Measurements from ENCODE around the gene ZNF614. TPM values are rescaled to one million over a fixed set of nuclear protein-coding genes. Genes with fewer than 3 reads are reported as not detected.
"Not testable (repeated sequence)": the region's sequence is repeated elsewhere in the genome, so short reads cannot be mapped to it uniquely, and the experiment has no call there.

Gene ZNF614
- total and polyA plus RNA-seq, 5 donors, result 4.0 to 10.5 (median 7.7) TPM

- 2% methylated on average over 33 of the region's 33 CpGs for WGBS
- peak within 1 kb of the TSS; percentile 99 for H3K4me3 ChIP-seq (ENCODE audit: low read length)
- DNase-seq, result peak; percentile 93 to 96 (median 94)
- peak within 1 kb of the TSS; percentile 82 for H3K27ac ChIP-seq (ENCODE audit: low read length)
- intact Hi-C loops (cut with DNase I), result loop anchor here in 2 of 4 donors (10.0 kb wide), 2 partner anchors 62 to 82 kb away; partner anchors contain the start of genes ZNF613 (in 1 of the 2) and ZNF649 (in 1 of the 2)
- H3K4me1 ChIP-seq (ENCODE audit: control insufficient read depth, insufficient read depth, low read length), result peaks cover 4% of the 10 kb centered on the region
- no peaks in the 10 kb centered on the region for H3K9me3 ChIP-seq (ENCODE audit: control insufficient read depth, low read length)
- ATAC-seq, result peak; percentile 98 to 99
- no peaks in the 10 kb centered on the region for H3K27me3 ChIP-seq (ENCODE audit: control insufficient read depth, insufficient read depth)
Measured at GRCh38 chr19:51986309-51987291, 41.6 kb downstream of the ZNF614 start, which contains the start of gene ZNF350. ZNF350 (minus strand) TSS chr19:51986840; CDS start chr19:51974360, 12,480 bp downstream.

GRCh38 chr19:51983361-51983760, 44.8 kb downstream of the ZNF614 start:
- ATAC-seq (no peak), DNase-seq (no peak)
- no peak overlapping the region for H3K27ac ChIP-seq (ENCODE audit: low read length)
- H3K9me3 ChIP-seq (ENCODE audit: control insufficient read depth, low read length), result no peaks in the 10 kb centered on the region
- intact Hi-C loops (cut with DNase I), result loop anchor here in 2 of 4 donors (10.0 kb wide), 2 partner anchors 59 to 79 kb away; partner anchors contain the start of genes ZNF613 (in 1 of the 2) and ZNF649 (in 1 of the 2)
- WGBS, result 86% methylated on average over 4 of the region's 4 CpGs
- no peaks in the 10 kb centered on the region for H3K27me3 ChIP-seq (ENCODE audit: control insufficient read depth, insufficient read depth)
- H3K4me1 ChIP-seq (ENCODE audit: control insufficient read depth, insufficient read depth, low read length), result peaks cover 4% of the 10 kb centered on the region
- no peak overlapping the region for H3K4me3 ChIP-seq (ENCODE audit: low read length)

GRCh38 chr19:51980926-51981325, 47.3 kb downstream of the ZNF614 start:
- not testable (repeated sequence) for H3K27ac ChIP-seq (ENCODE audit: low read length); DNase-seq; H3K27me3 ChIP-seq (ENCODE audit: control insufficient read depth, insufficient read depth); H3K9me3 ChIP-seq (ENCODE audit: control insufficient read depth, low read length); ATAC-seq; H3K4me1 ChIP-seq (ENCODE audit: control insufficient read depth, insufficient read depth, low read length); H3K4me3 ChIP-seq (ENCODE audit: low read length)
- intact Hi-C loops (cut with DNase I), result loop anchor here in 2 of 4 donors (10.0 kb wide), 2 partner anchors 56 to 76 kb away; partner anchors contain the start of genes ZNF613 (in 1 of the 2) and ZNF649 (in 1 of the 2)
- WGBS, result 91% methylated on average over 6 of the region's 6 CpGs

- DNase-seq, result no peak
- ATAC-seq, result no peak
- H3K4me3 ChIP-seq (ENCODE audit: low read length), result no peak overlapping the region
- H3K4me1 ChIP-seq (ENCODE audit: control insufficient read depth, insufficient read depth, low read length), result no peaks in the 10 kb centered on the region
- H3K27ac ChIP-seq (ENCODE audit: low read length), result no peak overlapping the region
- H3K27me3 ChIP-seq (ENCODE audit: control insufficient read depth, insufficient read depth), result no peaks in the 10 kb centered on the region
- WGBS, result 92% methylated on average over 6 of the region's 6 CpGs
- intact Hi-C loops (cut with DNase I), result loop anchor here in 2 of 4 donors (10.0 kb wide), 2 partner anchors 55 to 75 kb away; partner anchors contain the start of genes ZNF613 (in 1 of the 2) and ZNF649 (in 1 of the 2)
- peaks cover 2% of the 10 kb centered on the region for H3K9me3 ChIP-seq (ENCODE audit: control insufficient read depth, low read length)
Measured at GRCh38 chr19:51980116-51980736, 48.0 kb downstream of the ZNF614 start.

GRCh38 chr19:51978882-51979281, 49.3 kb downstream of the ZNF614 start:
- WGBS, result 95% methylated on average over 4 of the region's 4 CpGs

GRCh38 chr19:51977346-51977745, 50.8 kb downstream of the ZNF614 start:
- no peaks in the 10 kb centered on the region for H3K4me1 ChIP-seq (ENCODE audit: control insufficient read depth, insufficient read depth, low read length)
- no peak for ATAC-seq
- no peak overlapping the region for H3K4me3 ChIP-seq (ENCODE audit: low read length)
- H3K27me3 ChIP-seq (ENCODE audit: control insufficient read depth, insufficient read depth), result no peaks in the 10 kb centered on the region
- intact Hi-C loops (cut with DNase I), result no loop called here
- peaks cover 10% of the 10 kb centered on the region for H3K9me3 ChIP-seq (ENCODE audit: control insufficient read depth, low read length)
- no peak overlapping the region for H3K27ac ChIP-seq (ENCODE audit: low read length)
- 65% methylated on average over 7 of the region's 7 CpGs for WGBS
- DNase-seq, result no peak

More at GRCh38 chr19:51978882-51979281, 49.3 kb downstream of the ZNF614 start:
- intact Hi-C loops (cut with DNase I), result no loop called here
- no peaks in the 10 kb centered on the region for H3K4me1 ChIP-seq (ENCODE audit: control insufficient read depth, insufficient read depth, low read length)
- DNase-seq (no peak), ATAC-seq (no peak)
- no peaks in the 10 kb centered on the region for H3K27me3 ChIP-seq (ENCODE audit: control insufficient read depth, insufficient read depth)
- H3K27ac ChIP-seq (ENCODE audit: low read length), result no peak overlapping the region
- no peak overlapping the region for H3K4me3 ChIP-seq (ENCODE audit: low read length)
- peaks cover 6% of the 10 kb centered on the region for H3K9me3 ChIP-seq (ENCODE audit: control insufficient read depth, low read length)

GRCh38 chr19:51976852-51977251, 51.3 kb downstream of the ZNF614 start:
- DNase-seq, result no peak
- H3K9me3 ChIP-seq (ENCODE audit: control insufficient read depth, low read length), result peaks cover 12% of the 10 kb centered on the region
- no peak for ATAC-seq
- no peaks in the 10 kb centered on the region for H3K4me1 ChIP-seq (ENCODE audit: control insufficient read depth, insufficient read depth, low read length)
- H3K4me3 ChIP-seq (ENCODE audit: low read length), result no peak overlapping the region
- intact Hi-C loops (cut with DNase I), result no loop called here
- H3K27ac ChIP-seq (ENCODE audit: low read length), result no peak overlapping the region
- WGBS, result 83% methylated on average over 3 of the region's 3 CpGs
- no peaks in the 10 kb centered on the region for H3K27me3 ChIP-seq (ENCODE audit: control insufficient read depth, insufficient read depth)

GRCh38 chr19:51975787-51976186, 52.4 kb downstream of the ZNF614 start:
- H3K4me1 ChIP-seq (ENCODE audit: control insufficient read depth, insufficient read depth, low read length); H3K27ac ChIP-seq (ENCODE audit: low read length); ATAC-seq; H3K27me3 ChIP-seq (ENCODE audit: control insufficient read depth, insufficient read depth); H3K4me3 ChIP-seq (ENCODE audit: low read length); intact Hi-C loops (cut with DNase I): not testable (repeated sequence)
- H3K9me3 ChIP-seq (ENCODE audit: control insufficient read depth, low read length), result peaks cover 19% of the 10 kb centered on the region
- WGBS, result 97% methylated on average over 17 of the region's 17 CpGs
- DNase-seq, result peak in 1 of 3 donors; percentile 28

GRCh38 chr19:51971624-51972023, 56.6 kb downstream of the ZNF614 start:
- peaks cover 31% of the 10 kb centered on the region for H3K9me3 ChIP-seq (ENCODE audit: control insufficient read depth, low read length)
- H3K4me1 ChIP-seq (ENCODE audit: control insufficient read depth, insufficient read depth, low read length), result no peaks in the 10 kb centered on the region
- 98% methylated on average over 4 of the region's 4 CpGs for WGBS
- no peaks in the 10 kb centered on the region for H3K27me3 ChIP-seq (ENCODE audit: control insufficient read depth, insufficient read depth)
- no peak overlapping the region for H3K4me3 ChIP-seq (ENCODE audit: low read length)
- DNase-seq, result no peak
- intact Hi-C loops (cut with DNase I), result no loop called here
- no peak overlapping the region for H3K27ac ChIP-seq (ENCODE audit: low read length)
- no peak for ATAC-seq

- Histone ChIP-seq H3K27me3 (ENCODE audit: control insufficient read depth, insufficient read depth) (no peaks in the 10 kb centered on the region), H3K4me1 (ENCODE audit: control insufficient read depth, insufficient read depth, low read length) (no peaks in the 10 kb centered on the region), H3K27ac (ENCODE audit: low read length) (no peak overlapping the region), H3K4me3 (ENCODE audit: low read length) (no peak overlapping the region), H3K9me3 (ENCODE audit: control insufficient read depth, low read length) (peaks cover 33% of the 10 kb centered on the region)
- ATAC-seq, result no peak
- intact Hi-C loops (cut with DNase I), result no loop called here
- 97% methylated on average over 1 of the region's 1 CpG for WGBS
- no peak for DNase-seq
Measured at GRCh38 chr19:51970718-51971117, 57.5 kb downstream of the ZNF614 start.
